Measurements from ENCODE around the gene KCNC3. TPM values are rescaled to one million over a fixed set of nuclear protein-coding genes. Genes with fewer than 3 reads are reported as not detected.

The KCNC3 gene
- total RNA-seq = 1 to 10 TPM; 5.4 to 6.2 TPM

- peaks cover 21% of the 10 kb centered on the region for H3K36me3 Mint-ChIP-seq
- DNase-seq = peak; percentile 100
- H3K27me3 Mint-ChIP-seq = peaks cover 49% of the 10 kb centered on the region
- H3K9me3 Mint-ChIP-seq = no peaks in the 10 kb centered on the region
- H3K4me1 Mint-ChIP-seq (ENCODE audit: low read depth) = peaks cover 67% of the 10 kb centered on the region
- intact Hi-C loops (cut with micrococcal nuclease) = loop anchor here (1.0 to 10.0 kb wide), 6 partner anchors 18 to 652 kb away; partner anchors contain the start of genes PRMT1, VRK3 and ZNF473
- ChIA-PET CTCF (interaction anchor here (0.7 to 1.9 kb wide), 9 partner anchors 11 to 75 kb away, joined by 3 to 11 read pairs (median 5); partner anchors contain the start of gene NR1H2), POLR2A (interaction anchor here (1.2 kb wide), 1 partner anchor 23 kb away, joined by 3 read pairs; no protein-coding TSS in a partner anchor)
- H3K4me3 Mint-ChIP-seq = peak within 1 kb of the TSS; percentile 82
- H3K27ac Mint-ChIP-seq = peak within 1 kb of the TSS; percentile 88
Observed at GRCh38 chr19:50329146-50329925, at the start of gene KCNC3. Gene KCNC3 (minus strand): TSS chr19:50329377. CDS start chr19:50329082, 295 bp downstream.

- no peak for DNase-seq
- POLR2A ChIA-PET = no interaction called here
- Mint-ChIP-seq H3K27ac (no peak overlapping the region), H3K4me1 (ENCODE audit: low read depth) (peaks cover 31% of the 10 kb centered on the region), H3K9me3 (no peaks in the 10 kb centered on the region), H3K27me3 (no peaks in the 10 kb centered on the region), H3K4me3 (no peak overlapping the region), H3K36me3 (peaks cover 30% of the 10 kb centered on the region)
- intact Hi-C loops (cut with micrococcal nuclease) = no loop called here
- CTCF ChIA-PET = no interaction called here
Observed at GRCh38 chr19:50378863-50379236, 49.7 kb upstream of the KCNC3 start.

- Mint-ChIP-seq H3K4me1 (ENCODE audit: low read depth) (peaks cover 25% of the 10 kb centered on the region), H3K4me3 (peak overlapping the region; percentile 1), H3K27me3 (no peaks in the 10 kb centered on the region), H3K9me3 (no peaks in the 10 kb centered on the region), H3K27ac (no peak overlapping the region), H3K36me3 (peaks cover 30% of the 10 kb centered on the region)
- intact Hi-C loops (cut with micrococcal nuclease) = no loop called here
- no peak for DNase-seq
- CTCF ChIA-PET = no interaction called here
- POLR2A ChIA-PET = interaction anchor here (1.1 kb wide), 1 partner anchor 20 kb away, joined by 3 read pairs; no protein-coding TSS in a partner anchor
Observed at GRCh38 chr19:50378169-50378862, 49.1 kb upstream of the KCNC3 start.

GRCh38 chr19:50377517-50377916 lies 48.3 kb upstream of the KCNC3 start:
- Mint-ChIP-seq H3K36me3 (peaks cover 30% of the 10 kb centered on the region), H3K27ac (peak overlapping the region; percentile 16), H3K4me3 (peak overlapping the region; percentile 56), H3K9me3 (no peaks in the 10 kb centered on the region), H3K27me3 (no peaks in the 10 kb centered on the region), H3K4me1 (ENCODE audit: low read depth) (peaks cover 21% of the 10 kb centered on the region)
- DNase-seq = no peak
- ChIA-PET POLR2A (interaction anchor here (1.1 kb wide), 1 partner anchor 20 kb away, joined by 3 read pairs; no protein-coding TSS in a partner anchor), CTCF (no interaction called here)
- intact Hi-C loops (cut with micrococcal nuclease) = loop anchor here (2.0 kb wide), 1 partner anchor 99 kb away; the partner anchor contains the start of genes EMC10 and GARIN5A

- POLR2A ChIA-PET = interaction anchor here (1.1 kb wide), 1 partner anchor 19 kb away, joined by 3 read pairs; no protein-coding TSS in a partner anchor
- H3K4me1 Mint-ChIP-seq (ENCODE audit: low read depth) = peaks cover 21% of the 10 kb centered on the region
- DNase-seq = peak; percentile 64
- intact Hi-C loops (cut with micrococcal nuclease) = loop anchor here (2.0 kb wide), 1 partner anchor 100 kb away; the partner anchor contains the start of genes EMC10 and GARIN5A
- peak overlapping the region; percentile 61 for H3K27ac Mint-ChIP-seq
- H3K9me3 Mint-ChIP-seq = no peaks in the 10 kb centered on the region
- CTCF ChIA-PET = no interaction called here
- no peaks in the 10 kb centered on the region for H3K27me3 Mint-ChIP-seq
- peaks cover 30% of the 10 kb centered on the region for H3K36me3 Mint-ChIP-seq
- peak overlapping the region; percentile 56 for H3K4me3 Mint-ChIP-seq
Observed at GRCh38 chr19:50377051-50377461, 47.9 kb upstream of the KCNC3 start.

GRCh38 chr19:50376166-50377050 lies 47.2 kb upstream of the KCNC3 start, which contains the start of gene NR1H2:
Gene NR1H2 (plus strand): TSS chr19:50376457. CDS start chr19:50377606, 1,149 bp downstream.
- DNase-seq = peak; percentile 96
- Mint-ChIP-seq H3K4me3 (peak within 1 kb of the TSS; percentile 91), H3K27ac (peak within 1 kb of the TSS; percentile 98), H3K4me1 (ENCODE audit: low read depth) (peaks cover 21% of the 10 kb centered on the region), H3K27me3 (no peaks in the 10 kb centered on the region), H3K9me3 (no peaks in the 10 kb centered on the region), H3K36me3 (peaks cover 29% of the 10 kb centered on the region)
- ChIA-PET CTCF (interaction anchor here (0.6 to 1.8 kb wide), 9 partner anchors 10 to 548 kb away, joined by 3 to 18 read pairs (median 4); partner anchors contain the start of gene KCNC3), POLR2A (interaction anchor here (0.9 to 1.0 kb wide), 3 partner anchors 14 to 135 kb away, joined by 3 to 6 read pairs (median 5); partner anchors contain the start of gene JOSD2)
- intact Hi-C loops (cut with micrococcal nuclease) = loop anchor here (1.0 to 2.0 kb wide), 5 partner anchors 8 to 100 kb away; partner anchors contain the start of genes EMC10, GARIN5A and POLD1

GRCh38 chr19:50371914-50372475 lies 42.8 kb upstream of the KCNC3 start:
- no peak for DNase-seq
- peaks cover 3% of the 10 kb centered on the region for H3K36me3 Mint-ChIP-seq
- no peaks in the 10 kb centered on the region for H3K27me3 Mint-ChIP-seq
- peaks cover 29% of the 10 kb centered on the region for H3K4me1 Mint-ChIP-seq (ENCODE audit: low read depth)
- no peak overlapping the region for H3K27ac Mint-ChIP-seq
- H3K9me3 Mint-ChIP-seq = no peaks in the 10 kb centered on the region
- intact Hi-C loops (cut with micrococcal nuclease) = no loop called here
- POLR2A ChIA-PET = no interaction called here
- no peak overlapping the region for H3K4me3 Mint-ChIP-seq
- CTCF ChIA-PET = no interaction called here

GRCh38 chr19:50368649-50369570 lies 39.7 kb upstream of the KCNC3 start:
- no peaks in the 10 kb centered on the region for H3K27me3 Mint-ChIP-seq
- H3K27ac Mint-ChIP-seq = peak overlapping the region; percentile 93
- peak; percentile 88 for DNase-seq
- peak overlapping the region; percentile 94 for H3K4me3 Mint-ChIP-seq
- no peaks in the 10 kb centered on the region for H3K9me3 Mint-ChIP-seq
- peaks cover 35% of the 10 kb centered on the region for H3K4me1 Mint-ChIP-seq (ENCODE audit: low read depth)
- ChIA-PET POLR2A (interaction anchor here (1.0 to 1.9 kb wide), 2 partner anchors 11 to 18 kb away, joined by 3 to 12 read pairs; no protein-coding TSS in a partner anchor), CTCF (interaction anchor here (0.7 to 6.5 kb wide), 17 partner anchors 9 to 728 kb away, joined by 3 to 60 read pairs (median 5); partner anchors contain the start of gene POLD1)
- intact Hi-C loops (cut with micrococcal nuclease) = loop anchor here (1.0 to 5.0 kb wide), 4 partner anchors 7 to 117 kb away; partner anchors contain the start of gene NR1H2
- no peaks in the 10 kb centered on the region for H3K36me3 Mint-ChIP-seq

GRCh38 chr19:50365434-50366306 lies 36.5 kb upstream of the KCNC3 start, which contains the start of gene NAPSA:
Gene NAPSA (minus strand): TSS chr19:50365639. CDS start chr19:50365621, 18 bp downstream.
- CTCF ChIA-PET = interaction anchor here (1.0 to 6.5 kb wide), 3 partner anchors 8 to 172 kb away, joined by 3 to 60 read pairs (median 6); partner anchors contain the start of gene NR1H2
- Mint-ChIP-seq H3K36me3 (peaks cover 19% of the 10 kb centered on the region), H3K27ac (peak within 1 kb of the TSS; percentile 95), H3K4me1 (ENCODE audit: low read depth) (peaks cover 66% of the 10 kb centered on the region), H3K4me3 (peak within 1 kb of the TSS; percentile 73), H3K27me3 (no peaks in the 10 kb centered on the region), H3K9me3 (no peaks in the 10 kb centered on the region)
- DNase-seq = peak; percentile 44
- intact Hi-C loops (cut with micrococcal nuclease) = loop anchor here (5.0 kb wide), 1 partner anchor 113 kb away; no protein-coding TSS in a partner anchor
- POLR2A ChIA-PET = no interaction called here

Measured in activated CD4-positive, alpha-beta memory T cell treated with anti-CD3 and anti-CD28 coated beads for 36 hours (primary cell).